ENCODE measurements around the gene NLGN2. TPM values are rescaled to one million over a fixed set of nuclear protein-coding genes. Genes with fewer than 3 reads are reported as not detected.

Gene NLGN2
- total and polyA plus RNA-seq, 2 experiments from 2014 or later, result 14.4 to 38.7 TPM

GRCh38 chr17:7409716-7410115, 2.1 kb downstream of the NLGN2 start:
- DNase-seq (ENCODE audit: low spot score) (no peak), ATAC-seq (no peak)
- H3K9me3 Mint-ChIP-seq, result no peaks in the 10 kb centered on the region
- H3K36me3 Mint-ChIP-seq (ENCODE audit: low read depth), result peaks cover 21% of the 10 kb centered on the region
- no peak overlapping the region for H3K4me2 ChIP-seq
- H3K27ac ChIP-seq (ENCODE audit: low read depth), result no peak overlapping the region
- H3K27me3 Mint-ChIP-seq (ENCODE audit: insufficient read depth, low read depth, poor library complexity), result peaks cover 13% of the 10 kb centered on the region
- no peak for TF ChIP-seq REST (IDR thresholded peaks at IDR 0.05; ENCODE audit: unreplicated experiment)
- no peak for TF ChIP-seq CREB1 (CRISPR knock-in tag; IDR thresholded peaks at IDR 0.05; ENCODE audit: low read depth)
- no peak for TF ChIP-seq ZNF331 (CRISPR knock-in tag; IDR thresholded peaks at IDR 0.05; ENCODE audit: low read depth)
- TF ChIP-seq EZH2phosphoT487 (IDR thresholded peaks at IDR 0.05; ENCODE audit: unreplicated experiment), result no peak
- TF ChIP-seq ETS1 (IDR thresholded peaks at IDR 0.05), result no peak
- TF ChIP-seq ZNF462 (CRISPR knock-in tag; IDR thresholded peaks at IDR 0.05), result no peak
- TF ChIP-seq EZH2 (IDR thresholded peaks at IDR 0.05; ENCODE audit: low read depth, unreplicated experiment), result no peak
- no peak for TF ChIP-seq STAT1 (IDR thresholded peaks at IDR 0.05; ENCODE audit: unreplicated experiment)
- TF ChIP-seq POLR2AphosphoS5 (IDR thresholded peaks at IDR 0.05; ENCODE audit: low read depth), result no peak
- TF ChIP-seq CTCF (conservative IDR thresholded peaks at IDR 0.05; ENCODE audit: low read depth in 2 of 2), result no peak
- TF ChIP-seq NANOG (IDR thresholded peaks at IDR 0.05; ENCODE audit: borderline replicate concordance), result no peak
- H3K4me1 ChIP-seq (ENCODE audit: insufficient read depth), result peaks cover 22% of the 10 kb centered on the region
- no peak overlapping the region; the same call in 2 of the 3 replicates for H3K4me3 Mint-ChIP-seq
- H3K27me3 ChIP-seq (ENCODE audit: insufficient read depth), result no peaks in the 10 kb centered on the region
- no peak overlapping the region for H3K4me3 ChIP-seq
- no peak overlapping the region for H3K27ac Mint-ChIP-seq
- no peak overlapping the region for H2AFZ ChIP-seq
- H3K9me2 ChIP-seq (ENCODE audit: insufficient read depth), result no peaks in the 10 kb centered on the region
- peaks cover 8% of the 10 kb centered on the region; the same call in 1 of the 2 replicates for H3K79me2 ChIP-seq (replicated peaks; ENCODE audit: insufficient read depth)
- H3K4me1 Mint-ChIP-seq, result peaks cover 36% of the 10 kb centered on the region
- no peaks in the 10 kb centered on the region; the same call in 1 of the 2 replicates for H4K20me1 ChIP-seq (replicated peaks; ENCODE audit: insufficient read depth)
- peaks cover 13% of the 10 kb centered on the region for H3F3A ChIP-seq (replicated peaks; ENCODE audit: low read depth)
- no peaks in the 10 kb centered on the region; the same call in 1 of the 2 replicates for H3K36me3 ChIP-seq (ENCODE audit: insufficient read depth)

Measured in GM23338 (cell line).